Iris pigment epithelial cell (primary cell): Measurements from ENCODE around the gene UBE2G2.
"Not testable (repeated sequence)": the region's sequence is repeated elsewhere in the genome, so short reads cannot be mapped to it uniquely, and the experiment has no call there.

Source experiments
- DNase-seq: peaks from one replicate; pipeline ENCODE4 v3.0.0-alpha.2; 2011; ENCODE audit warnings: low read depth

UBE2G2 gene

DNA sequence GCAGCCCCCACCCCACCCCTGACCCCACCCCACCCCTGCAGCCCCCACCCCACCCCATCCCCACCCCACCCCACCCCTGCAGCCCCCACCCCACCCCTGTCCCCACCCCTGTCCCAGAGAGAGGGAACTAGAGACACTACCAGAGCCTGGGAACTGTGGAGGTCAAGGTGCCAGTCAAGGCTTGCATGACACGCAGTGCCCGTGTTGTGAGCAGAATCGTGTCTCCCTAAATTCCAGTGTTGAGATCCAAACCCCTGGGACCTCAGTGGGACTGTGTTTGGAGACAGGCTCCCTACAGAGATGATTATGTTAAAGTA, 34.7 kb upstream of the UBE2G2 start:
- DNase-seq, result no peak

- DNase-seq, result no peak
Observed at GRCh38 chr21:44835647-44835973, 34.0 kb upstream of the UBE2G2 start.

GRCh38 chr21:44834951-44835646, 33.5 kb upstream of the UBE2G2 start:
- DNase-seq, result no peak

DNA sequence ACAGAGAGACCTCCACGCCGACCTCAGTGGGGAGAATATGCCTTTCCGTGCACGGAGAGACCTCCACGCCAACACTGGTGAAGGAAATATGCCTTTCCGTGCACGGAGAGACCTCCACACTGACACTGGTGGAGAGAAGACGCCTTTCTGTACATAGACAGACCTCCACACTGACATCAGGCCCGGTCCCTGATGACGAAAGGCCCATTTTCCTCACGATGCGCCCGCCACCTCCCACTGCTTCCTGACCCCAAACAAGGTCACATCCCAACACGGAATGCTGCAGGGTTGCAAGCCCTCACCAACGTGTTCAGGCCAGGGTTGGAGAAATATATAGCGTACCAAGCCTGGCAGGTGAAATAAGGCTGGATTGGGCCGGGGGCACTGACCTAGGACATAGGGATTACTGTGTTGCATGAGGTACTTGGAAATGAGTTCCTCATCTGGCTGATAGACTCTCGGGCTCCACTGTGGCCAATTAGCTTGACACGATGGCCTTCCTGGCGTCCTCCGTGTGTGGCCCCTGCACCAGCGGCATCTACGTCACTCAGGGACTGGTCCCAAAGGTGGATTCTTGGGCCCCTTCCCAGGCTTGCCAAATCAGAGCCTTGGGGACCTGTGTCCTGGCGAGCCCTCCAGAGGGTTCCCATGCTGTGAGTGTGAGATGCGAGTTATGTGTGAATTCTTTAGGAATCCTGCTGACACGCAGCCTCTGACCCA, 32.8 kb upstream of the UBE2G2 start:
- no peak for DNase-seq

- no peak for DNase-seq
Observed at GRCh38 chr21:44833663-44834062, 32.0 kb upstream of the UBE2G2 start.

DNA sequence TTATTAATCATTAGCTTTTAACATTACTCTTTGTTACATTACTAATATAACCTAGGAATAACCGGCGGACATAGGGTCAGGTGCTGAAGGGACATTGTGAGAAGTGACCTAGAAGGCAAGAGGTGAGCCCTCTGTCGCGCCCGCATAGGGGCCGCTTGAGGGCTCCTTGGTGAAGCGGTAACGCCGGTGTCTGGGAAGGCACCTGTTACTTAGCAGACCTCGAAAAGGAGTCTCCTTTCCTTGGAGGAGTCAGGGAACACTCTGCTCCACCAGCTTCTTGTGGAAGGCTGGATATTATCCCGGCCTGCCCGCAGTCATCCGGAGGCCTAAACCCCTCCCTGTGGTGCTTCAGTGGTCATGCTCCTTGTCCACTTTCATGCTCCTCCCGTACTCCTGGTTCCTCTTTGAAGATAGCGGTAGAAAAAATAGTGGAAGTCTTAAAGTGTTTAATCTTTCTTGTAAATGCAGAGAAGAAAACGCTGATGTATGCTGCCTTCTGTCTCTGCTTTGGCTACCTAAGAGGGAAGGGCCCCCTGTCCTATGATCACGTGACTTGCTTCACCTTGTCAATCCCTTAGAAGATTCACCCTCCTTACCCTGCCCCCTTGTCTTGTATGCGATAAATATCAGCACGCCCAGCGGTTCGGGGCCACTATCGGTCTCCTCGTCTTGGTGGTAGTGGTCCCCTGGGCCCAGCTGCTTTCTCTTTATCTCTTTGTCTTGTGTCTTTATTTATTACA, 31.1 kb upstream of the UBE2G2 start:
- DNase-seq, result not testable (repeated sequence)

DNA sequence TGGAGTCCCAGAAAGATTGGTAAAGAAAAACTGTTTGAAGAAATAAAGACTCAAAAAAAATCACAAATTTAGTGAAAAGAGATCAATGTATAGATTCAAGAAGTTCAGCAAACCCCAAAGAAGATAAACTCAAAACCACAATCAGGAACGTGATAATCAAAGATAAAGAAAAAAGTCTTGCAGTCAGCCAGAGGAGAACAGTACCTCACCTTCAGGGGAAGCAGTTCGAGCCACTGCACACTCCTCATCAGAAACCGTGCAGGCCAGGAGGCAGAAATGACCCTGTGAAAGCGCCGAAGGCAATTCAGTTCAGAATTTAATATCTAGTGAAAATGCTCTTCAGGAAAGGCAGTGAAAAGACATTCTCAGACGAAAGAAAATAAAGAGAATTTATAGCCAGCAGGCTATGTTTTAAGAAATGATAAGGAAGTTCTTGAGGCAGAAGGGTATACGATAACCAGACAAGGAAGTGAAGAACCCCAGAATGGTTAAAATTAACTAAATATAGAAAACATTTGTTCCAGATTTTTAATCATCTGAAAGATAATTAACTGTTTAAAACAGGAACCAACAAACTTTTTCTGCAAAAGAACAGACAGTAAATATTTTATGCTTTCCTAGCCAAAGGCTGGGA, 29.7 kb upstream of the UBE2G2 start:
- DNase-seq, result no peak

DNA sequence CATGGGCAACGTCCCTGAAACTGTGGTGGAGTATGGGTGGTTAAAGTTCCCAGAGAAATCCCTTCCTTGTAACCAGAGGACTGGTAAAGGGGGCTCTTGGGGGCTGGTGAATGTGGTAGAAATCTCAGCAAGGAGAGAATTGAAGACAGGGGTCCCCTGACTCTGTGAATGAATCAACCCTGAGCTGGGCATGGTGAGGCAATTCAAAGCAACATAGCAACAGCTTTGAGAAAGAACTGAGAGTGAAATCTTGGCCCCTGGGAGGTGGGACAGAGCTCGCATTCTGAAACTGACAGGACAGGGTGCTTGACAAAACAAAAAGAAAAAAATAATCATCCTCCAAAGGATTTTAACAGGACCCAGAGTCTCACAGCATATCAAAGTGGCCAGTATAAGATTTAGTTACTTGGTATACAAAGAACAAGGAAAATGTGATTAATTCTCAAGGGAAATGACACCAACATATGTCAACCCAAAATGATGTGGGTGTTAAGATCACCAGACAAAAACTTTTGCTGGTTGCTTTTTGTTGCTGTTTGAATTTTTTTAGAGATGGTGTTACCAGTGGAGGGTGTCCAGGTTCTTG, 28.0 kb upstream of the UBE2G2 start:
- DNase-seq, result no peak

GRCh38 chr21:44828362-44829056, 26.9 kb upstream of the UBE2G2 start:
- DNase-seq, result no peak

DNA sequence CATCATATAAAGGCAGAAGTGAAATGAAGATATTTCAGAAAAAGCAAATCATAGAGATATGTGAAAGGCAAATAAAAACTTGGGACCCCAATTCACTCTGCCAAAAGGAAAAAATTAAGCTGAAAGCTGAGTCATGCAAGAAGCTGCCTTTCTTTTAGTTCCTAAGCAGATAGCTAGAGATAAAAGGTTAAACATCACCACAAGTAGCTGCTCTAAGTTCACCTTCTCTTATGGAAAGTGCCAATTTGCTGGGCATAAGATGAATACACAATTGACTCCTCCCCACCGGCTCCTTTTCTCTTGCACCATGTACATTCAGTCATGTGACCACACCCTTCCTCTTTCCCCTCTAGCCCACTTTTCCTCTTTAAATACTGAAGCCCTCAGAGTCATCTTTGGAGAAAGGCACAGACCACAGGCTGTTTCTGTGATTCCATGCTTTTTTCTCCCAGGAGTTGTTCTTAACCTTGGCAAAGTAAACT, 21.6 kb upstream of the UBE2G2 start:
- DNase-seq, result no peak

DNA sequence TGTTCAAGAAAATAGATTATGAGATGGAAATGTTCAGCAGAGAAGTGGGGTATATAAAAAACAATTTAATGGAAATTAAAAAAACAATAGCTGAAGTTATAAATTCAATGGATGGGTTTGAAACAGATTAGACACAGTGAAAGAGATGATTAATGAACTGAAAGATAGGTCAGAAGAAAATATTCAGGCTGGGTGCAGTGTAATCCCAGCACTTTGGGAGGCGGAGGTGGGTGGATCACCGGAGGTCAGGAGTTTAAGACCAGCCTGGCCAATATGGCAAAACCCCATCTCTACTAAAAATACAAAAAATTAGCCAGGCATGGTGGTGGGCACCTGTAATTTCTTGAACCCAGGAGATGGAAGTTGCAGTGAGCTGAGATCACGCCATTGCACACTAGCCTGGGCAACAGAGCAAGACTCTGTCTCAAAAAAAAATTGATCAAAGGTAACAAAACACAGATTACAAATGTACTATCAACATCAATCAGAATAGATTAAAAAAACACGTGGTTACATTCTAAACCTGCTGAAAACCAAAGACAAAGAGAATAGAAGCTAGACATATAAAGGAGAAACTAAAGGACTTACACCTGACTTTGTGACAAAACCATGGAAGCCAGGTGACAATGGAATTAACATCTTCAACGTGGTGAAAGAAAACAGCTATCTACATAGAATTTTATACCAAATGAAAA, 21.0 kb upstream of the UBE2G2 start:
- no peak for DNase-seq

GRCh38 chr21:44820851-44821250, 19.2 kb upstream of the UBE2G2 start:
- peak; percentile 68 for DNase-seq

DNA sequence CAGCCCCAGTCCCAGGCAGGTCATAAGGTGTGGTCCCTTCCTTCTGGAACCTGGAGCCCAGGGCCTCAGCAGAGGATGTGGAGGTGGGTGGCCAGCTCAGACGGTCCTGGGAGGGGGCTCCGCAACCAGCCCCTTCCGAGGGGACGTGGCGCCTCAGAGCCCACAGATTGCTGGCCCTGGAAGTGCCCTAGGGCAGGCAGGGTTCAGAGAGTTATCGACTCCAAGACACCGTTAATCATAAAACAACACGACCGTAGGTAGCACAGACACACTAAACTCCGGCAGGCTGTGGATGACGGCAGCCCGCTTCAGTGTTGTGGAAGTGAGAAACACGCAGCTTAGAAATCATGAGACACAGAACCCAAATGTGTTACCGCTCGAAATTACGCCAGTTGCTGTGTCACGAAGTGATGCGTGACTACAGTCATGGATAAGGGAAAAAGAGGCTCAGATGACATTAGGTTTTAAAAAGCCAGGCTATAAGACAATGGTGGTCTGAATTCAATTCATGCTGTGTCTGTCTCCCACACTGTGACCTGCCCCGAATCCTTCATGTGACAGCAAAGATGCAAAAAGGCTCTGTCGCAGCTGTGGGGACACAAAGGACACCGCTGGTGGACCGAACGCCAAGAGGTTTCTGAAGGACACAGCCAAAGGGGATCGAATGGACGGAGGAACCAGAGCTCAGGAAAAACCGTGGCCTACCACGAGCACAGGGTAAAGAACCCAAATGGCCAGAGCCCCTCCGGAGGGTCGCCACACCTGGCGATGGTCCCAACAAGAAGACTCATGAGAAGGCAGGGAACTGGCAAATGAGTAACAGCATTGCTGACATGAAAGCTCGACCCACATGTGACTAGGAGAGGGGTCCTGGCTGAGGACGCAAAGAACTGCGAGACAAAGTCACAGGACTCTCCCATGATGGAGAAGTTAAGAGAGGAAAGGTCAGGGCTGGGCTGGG, 17.9 kb upstream of the UBE2G2 start:
- DNase-seq, result no peak

- no peak for DNase-seq
Observed at GRCh38 chr21:44818640-44819011, 17.0 kb upstream of the UBE2G2 start.

- DNase-seq, result peak; percentile 75
Observed at GRCh38 chr21:44817914-44818639, 16.5 kb upstream of the UBE2G2 start, which contains the start of gene SUMO3. Gene SUMO3 (minus strand): TSS chr21:44818062. CDS start chr21:44817968, 94 bp downstream.

DNA sequence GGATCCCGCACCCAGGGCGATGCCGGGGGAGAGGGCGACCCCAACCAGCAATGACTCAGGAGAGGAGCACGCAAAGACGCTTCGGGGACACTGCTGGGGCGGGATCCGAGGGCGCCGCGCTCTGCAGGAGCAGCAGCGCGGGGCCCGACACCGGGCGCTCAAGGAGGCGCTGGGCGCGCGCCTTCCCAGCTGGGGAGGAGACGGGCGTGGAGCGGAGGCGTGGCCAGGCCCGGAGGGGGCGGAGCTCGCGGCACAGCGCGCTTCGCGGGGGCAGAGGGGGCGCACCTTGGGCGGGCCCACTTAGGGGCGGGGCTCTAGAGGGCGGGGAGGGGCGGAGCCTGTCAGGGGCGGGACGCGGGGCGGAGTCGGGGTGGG, 15.9 kb upstream of the UBE2G2 start:
- peak; percentile 91 for DNase-seq

- DNase-seq, result no peak
Observed at GRCh38 chr21:44816761-44817505, 15.3 kb upstream of the UBE2G2 start.

DNA sequence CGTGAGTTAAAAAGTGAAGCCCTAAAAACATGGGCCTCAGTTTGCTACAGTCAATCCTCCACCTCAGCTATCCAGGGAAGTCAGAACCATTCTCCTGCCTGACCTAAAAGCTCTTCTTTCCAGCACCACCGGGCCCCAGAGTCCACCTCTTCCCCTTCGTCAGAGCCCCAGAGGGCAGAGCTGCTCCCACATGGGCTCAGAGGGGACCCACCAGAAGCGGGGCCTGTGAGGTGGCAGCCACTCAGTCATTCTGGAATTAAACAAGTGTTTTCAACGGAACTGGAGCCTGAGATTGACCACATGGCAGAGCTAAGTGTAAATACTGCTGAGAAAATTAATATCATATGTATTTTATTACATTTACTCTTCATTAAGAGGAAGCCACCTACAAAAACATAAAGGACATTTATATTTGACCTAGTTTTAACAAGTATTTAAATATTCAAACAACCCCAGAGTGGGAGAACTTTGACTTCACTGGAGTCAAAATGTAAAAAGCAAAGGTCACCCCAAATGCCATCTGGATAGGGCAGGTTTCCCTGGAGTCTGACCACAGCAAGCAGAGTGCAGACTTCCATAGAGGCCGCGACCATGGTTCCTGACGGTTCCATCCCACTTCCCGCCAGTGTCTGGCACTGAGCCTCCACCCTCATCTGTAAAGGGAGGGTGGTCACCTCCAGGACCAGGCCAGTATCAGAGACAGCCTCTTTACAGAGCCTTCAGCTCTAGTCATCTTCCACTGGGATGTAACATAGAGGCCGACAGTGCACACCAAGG, 14.4 kb upstream of the UBE2G2 start:
- DNase-seq, result no peak
